Amygdala (tissue), 56 donors: ENCODE results near the gene LHPP.
A peak's percentile ranks its signal among the peaks of the same experiment; 100 is the strongest.
"Not testable (repeated sequence)": the region's sequence is repeated elsewhere in the genome, so short reads cannot be mapped to it uniquely, and the experiment has no call there.

ENCODE experiments used
- DNase-seq, 56 donors: peaks; one replicate each; lab custom pipeline; 2025; lab: John Stamatoyannopoulos, UW

Gene LHPP

DNA sequence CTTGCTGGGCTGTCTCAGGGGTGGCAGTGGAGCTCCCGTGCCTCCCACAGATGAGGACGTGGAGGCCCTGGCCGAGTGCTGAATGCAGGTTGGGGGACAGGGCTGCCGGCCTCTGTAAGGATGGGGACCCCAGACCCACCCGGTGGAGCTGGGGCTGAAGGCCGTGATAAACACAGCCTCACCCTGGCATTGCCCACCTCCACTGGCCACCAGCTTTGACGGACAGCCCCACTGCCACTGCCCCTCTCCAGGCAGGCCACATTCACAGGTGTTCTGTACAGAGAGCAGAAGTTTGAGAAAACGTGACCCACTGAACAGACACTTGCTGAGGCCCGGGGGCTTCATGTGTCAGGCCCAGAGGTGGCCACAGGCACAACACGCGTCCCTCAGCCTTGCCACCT, 126.2 kb downstream of the LHPP start:
- no peak for DNase-seq

DNA sequence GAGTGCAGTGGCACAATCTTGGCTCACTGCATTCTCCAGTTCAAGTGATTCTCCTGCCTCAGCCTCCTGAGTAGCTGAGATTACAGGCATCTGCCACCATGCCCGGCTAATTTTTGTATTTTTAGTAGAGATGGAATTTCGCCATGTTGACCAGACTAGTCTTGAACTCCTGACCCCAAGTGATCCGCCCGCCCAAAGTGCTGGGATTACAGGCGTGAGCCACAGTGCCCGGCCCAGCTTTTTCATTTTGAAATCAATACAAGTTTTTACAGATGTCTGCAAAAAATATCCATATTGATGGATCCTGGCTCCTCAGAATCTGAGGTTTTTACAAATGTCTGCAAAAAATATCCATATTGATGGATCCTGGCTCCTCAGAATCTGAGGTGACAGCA, 126.7 kb downstream of the LHPP start:
- not testable (repeated sequence) for DNase-seq

DNA sequence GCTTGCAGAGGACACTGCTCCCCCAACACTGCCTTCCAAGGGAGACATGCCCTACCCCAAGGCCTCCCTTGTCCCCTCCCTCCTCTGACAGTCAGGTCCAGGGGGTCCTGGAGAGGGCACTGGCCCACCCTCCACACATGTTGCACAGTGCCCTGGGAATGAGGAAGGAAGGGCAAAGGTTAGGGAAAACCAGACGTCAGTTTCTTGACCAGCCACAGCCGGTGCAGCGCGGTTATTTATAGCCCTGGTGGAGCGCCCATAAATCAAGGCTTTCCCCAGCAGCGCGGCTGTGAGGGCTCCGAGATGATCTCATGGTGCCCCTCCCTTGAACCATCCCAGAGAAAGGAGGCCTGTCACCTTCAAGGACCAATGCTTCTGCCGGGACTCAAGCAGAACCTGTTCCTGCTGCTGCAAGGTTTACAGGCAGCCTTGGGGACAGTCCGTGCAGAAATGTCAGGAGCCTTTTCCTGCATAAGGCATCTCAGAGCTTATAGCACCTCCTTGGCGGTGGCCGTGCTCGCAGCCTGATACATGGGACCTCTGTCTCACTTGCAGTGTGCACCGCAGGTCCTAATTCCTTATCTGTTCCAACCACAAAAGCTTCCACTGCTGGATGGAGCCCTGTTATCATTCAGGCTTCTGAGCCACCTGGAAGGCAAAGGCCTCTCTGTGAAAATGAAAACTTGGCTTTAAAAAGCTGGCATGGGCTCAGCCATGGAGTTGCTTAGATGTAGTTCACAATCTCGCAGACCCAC, 127.3 kb downstream of the LHPP start:
- peak in 19 of 56 donors; percentile 15 to 72 (median 52) for DNase-seq

DNA sequence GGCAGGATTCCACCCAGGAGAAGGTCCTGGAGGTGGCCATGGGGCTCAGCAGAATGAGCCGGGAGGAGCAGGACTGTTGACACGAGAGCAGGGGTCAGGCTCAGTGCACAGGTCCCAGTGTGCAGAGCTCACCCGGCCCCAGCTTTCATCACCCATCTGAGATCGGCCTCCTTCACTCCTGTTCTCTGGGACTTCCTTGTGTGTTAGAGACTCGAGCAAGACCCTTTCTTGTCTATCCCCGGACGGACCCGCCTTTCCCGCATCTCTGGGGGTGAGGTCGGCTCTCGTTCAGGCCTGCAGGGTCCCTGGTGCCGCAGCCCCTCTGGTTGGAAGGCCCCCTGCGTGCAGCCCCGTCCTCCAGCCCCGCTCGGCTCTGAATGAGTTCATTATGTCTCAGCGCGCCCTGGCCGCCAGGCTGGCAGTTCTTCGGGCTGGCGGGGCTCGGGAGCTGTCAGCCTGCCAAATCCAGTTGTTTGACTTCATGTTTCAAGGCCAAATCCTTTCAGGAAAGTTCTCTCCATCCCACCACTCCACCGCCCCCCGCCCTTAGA, 127.9 kb downstream of the LHPP start:
- DNase-seq, result peak in 43 of 56 donors; percentile 27 to 87 (median 59)

DNA sequence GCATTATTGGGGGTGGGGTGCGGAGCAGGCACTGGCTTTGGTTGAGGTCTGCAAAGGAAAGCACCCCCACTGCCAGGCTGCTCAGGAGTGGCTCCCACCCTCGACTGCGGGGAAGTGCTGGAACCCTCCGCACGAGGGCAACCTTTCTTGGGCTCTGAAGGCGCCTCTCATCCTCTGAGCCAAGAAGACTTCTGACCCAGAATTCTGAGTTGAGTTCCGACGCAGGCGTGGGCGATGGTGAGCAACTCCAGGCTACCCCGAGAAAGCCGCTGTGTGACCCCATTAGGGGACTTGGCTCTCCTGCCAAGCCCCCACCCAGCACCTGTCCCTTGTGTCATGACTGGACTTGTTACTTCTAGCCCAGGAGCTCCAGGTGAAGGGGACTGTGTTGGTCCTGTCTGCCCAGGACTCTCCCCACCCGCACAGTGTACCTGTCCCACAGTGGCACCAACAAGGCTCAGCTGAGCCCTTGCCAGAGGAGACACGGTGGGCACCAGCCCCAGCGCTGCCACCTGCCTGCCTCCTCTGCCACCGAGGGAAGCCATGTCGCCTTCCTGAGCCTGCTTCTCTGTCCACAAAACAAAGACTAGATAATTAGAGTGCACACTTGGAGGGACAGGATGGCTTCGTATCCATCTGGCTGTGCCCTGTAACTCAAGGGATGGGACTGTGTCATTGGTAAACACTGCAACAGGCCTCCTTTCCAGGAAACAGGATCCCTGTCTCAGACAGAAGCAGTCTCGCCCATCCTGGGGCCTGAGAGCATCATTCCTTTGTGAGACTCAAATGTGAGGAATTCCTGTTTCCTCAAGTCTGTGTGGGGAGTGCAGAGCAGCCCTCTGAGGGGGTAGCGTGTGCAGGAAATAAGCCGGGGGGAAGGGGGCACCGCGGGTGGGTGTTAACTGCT, 128.8 kb downstream of the LHPP start:
- DNase-seq, result peak in 7 of 56 donors; percentile 25 to 54 (median 46)

DNA sequence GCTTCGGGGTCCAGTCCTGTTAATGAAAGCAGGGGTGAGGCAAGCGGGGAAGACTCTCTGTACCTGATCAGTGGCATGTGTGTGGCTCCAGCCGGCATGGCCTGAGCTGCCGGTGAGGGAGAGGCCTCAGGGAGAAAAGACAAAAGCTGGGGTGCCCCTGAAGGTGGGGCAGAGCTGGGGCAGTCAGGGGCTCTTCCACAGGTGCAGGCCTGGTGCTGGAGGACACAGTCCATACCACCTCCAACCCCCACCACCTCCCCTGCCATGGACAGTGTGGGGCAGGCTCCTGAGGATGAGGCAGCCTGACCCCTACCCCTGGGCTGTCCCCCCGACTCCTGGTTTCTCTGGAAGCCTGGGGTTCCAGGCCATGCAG, 129.5 kb downstream of the LHPP start:
- DNase-seq, result no peak

DNA sequence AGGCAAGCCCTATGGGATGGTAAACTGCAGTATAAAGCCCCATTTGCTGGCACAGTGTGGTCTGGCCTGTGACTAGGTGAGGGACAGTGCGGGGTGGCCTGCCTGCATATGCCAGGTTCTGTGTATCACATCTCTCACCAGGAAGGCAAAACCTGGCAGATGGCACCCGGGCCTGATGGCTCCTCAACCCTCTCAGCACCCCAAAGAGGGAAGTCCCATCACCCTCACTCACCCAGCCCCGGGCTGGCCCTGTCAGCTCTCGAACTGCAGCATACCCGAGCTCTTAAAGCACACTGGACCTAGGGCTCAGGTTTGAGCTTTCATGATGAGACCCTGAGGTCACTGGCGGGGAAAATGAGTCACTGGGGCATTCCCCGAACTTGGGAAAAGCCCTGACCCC, 130.5 kb downstream of the LHPP start:
- no peak for DNase-seq

DNA sequence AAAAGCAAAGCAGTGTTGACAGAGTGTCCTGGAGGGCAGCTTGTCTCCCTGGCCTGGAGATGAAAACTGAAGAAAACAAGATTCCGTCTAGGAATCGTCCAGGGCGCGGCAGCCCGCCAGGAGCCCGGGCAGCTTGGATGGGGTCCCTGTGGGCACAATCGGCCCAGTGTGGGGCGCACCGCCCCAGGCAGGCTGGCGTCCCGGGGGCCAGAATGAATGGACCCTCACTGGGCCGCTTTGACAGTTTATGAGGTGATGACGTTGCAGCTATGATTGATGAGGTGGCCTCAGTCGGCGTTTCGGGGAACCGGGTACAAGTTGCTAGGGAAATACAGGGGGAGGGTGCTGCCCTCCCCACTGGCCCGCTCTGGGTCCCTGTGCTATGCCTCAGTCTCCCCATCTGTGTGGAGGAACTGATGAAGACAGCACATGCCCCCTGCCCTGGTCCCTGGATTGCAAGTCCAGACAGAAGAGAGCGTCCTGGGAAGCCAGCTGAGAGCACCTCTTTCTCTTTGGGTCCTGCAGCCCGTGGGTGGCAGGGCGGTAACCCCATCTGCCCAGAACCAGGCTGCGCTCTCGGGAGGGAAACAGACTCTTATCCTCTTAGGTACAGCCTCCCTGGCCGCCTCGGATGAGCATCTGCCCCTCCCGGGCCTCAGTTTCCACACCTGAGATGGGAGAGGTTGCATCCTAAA, 131.3 kb downstream of the LHPP start:
- DNase-seq, result peak in 3 of 56 donors; percentile 24 to 33 (median 28)

DNA sequence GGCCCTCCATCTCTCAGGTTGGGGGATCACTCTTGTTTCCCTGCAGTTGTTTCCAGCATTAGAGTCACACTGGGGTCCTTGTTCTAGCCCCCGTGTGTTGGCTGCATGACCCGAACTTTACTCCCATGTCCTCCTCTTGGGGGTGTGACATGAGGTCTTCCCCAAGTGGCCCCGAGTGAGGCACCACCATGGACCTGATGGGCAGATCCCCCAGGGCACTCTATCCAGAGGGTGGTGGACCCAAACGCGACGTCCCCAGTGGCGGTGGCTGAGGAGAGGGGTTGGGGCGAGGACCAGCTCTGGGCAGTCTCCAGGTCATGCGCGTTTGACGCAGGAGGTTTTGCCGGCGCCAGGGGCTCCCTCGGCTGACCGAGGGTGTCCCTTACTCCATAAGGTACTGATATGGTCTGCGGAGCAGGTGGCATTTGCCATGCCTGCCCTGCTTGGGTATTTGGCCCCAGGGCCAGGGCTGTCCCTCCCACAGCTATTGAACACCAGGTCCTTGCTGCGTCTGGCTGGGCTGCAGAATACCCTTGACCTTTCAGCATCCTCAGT, 131.9 kb downstream of the LHPP start:
- no peak for DNase-seq

DNA sequence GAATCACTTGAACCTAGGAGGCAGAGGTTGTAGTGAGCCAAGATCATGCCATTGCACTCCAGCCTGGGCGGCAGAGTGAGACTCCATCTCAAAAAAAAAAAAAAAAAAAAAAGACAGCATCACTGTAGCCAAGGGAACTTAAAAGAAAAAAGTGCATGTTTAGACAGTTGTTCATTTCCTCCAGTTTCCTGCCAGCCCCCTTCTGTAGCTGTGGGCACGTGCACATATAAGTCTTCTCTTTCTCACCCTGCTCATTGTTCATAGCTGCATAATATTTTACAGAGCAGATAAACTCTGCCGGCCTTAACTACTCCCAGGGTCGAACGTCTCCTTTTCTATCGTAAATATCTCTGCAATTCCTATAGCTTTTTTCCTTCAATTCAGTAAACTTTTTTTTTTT, 132.6 kb downstream of the LHPP start:
- no peak for DNase-seq

DNA sequence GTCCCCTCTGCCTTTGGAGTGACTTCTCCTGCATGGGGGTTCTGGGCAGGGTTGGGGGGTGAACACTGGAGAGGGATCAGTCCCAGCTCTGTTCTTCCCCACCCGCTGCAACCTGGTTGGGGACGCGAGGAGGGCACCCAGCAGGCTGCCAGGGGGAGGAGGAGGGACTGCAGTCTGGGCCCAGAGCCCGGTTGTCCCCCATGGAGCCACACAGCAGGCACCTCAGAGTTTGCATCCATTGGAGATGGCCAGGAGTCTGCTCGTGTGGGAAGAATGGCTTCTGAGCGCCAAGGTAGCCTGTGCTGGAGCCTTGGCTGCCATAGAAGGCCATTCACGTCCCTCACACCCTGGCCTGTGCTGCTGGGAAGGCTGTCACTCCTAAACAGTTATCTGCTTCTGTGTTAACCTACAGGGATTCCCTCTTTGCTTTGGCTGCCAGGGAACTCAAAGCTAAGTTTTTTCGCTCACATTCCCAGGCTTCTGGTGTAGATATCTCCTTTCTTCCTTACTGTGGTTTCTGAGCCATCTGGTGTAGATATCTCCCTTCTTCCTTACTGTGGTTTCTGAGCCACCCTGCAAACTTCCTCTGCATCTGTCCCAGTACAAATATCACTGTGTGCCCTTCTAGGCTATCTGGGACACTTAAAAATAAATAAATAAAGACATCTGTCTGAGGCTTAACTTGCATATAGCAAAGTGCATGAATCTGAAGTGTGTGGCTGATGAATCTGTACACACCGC, 133.7 kb downstream of the LHPP start:
- no peak for DNase-seq

DNA sequence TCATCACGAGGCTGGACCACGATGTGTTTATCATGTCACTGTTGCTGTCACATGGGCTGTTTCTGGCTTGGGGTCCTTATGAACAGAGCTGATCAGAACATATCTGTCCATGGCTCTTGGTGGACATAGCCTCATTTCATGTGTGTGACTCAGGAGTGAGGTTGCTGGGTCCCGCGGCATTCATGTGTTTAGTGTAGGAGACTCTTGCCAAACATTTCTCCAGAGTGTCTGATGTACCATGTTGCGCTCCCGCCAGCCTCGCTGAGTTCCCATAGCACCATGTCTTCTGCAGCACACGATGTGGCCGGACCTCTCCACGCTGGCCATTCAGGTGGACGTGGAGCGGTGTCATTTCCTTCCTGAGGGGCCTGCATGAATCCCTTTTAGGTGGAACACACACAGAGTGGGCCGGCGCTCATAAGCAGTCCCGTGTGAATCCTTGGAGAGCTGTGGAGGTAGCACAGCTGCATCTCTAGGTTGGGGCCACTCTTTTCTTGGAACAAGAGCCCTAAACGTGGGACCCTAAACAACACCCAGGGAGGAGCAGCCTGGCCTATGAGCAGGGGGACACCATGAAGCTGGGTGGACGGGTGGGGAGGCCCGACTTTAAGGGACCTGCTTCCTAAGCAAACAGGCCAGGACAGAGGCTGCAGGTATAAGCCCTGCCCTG, 134.6 kb downstream of the LHPP start:
- no peak for DNase-seq

DNA sequence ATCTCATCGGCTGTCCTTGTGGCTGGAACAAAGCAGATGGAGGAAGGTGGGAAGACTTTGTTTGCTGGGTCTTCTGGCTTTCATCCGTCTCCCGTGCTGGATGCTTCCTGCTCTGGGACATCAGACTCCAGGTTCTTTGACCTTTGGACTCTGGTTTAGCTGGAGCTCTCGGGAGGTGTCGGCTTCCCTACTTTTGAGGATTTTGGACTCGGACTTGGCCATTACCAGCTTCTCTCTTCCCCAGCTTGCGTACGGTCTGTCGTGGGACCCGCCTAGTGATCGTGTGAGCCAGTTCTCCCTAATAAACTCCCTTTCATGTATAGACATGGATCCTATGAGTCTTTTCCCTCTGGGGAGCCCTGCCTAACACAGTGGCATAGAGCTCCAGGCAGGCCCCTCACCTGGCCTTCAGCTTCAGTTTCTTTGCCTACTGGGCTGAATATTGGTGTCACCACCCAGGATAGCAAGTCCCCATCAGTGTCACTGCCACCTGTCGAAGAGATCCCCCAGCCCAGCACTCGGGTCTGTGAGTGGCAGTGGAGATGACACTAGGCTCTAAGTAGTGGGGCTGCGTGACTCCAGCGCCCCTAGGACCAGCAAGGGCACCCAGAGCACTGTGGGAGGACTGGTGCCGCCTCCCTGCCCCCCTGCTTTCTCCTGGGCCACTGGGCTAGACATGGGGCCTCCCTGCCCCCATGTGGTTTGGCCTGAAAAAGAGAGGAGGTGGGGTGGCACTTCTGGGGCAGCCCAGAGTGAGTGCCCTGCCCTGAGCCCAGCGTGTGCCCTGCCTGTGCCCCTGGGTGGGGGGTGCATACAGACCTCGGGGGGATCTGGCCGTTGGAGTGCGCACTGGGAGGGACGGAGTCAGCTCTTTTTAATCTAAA, 135.6 kb downstream of the LHPP start:
- DNase-seq, result no peak

DNA sequence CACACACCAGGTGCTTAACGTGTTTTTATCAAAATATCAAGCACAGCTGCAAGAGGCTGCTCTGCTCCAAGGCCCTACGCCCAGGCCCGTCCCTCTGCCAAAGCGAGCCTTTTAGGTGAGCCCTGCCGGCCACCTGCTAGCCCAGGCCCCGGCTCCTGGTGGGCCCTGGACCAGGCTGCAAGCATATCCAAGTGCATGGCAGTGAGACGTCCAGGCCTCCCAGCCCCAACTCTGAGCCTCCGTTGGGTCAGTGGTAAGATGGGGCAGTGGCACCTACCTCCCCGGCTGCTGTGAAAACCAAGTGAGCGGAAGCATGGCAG, 136.2 kb downstream of the LHPP start:
- no peak for DNase-seq

DNA sequence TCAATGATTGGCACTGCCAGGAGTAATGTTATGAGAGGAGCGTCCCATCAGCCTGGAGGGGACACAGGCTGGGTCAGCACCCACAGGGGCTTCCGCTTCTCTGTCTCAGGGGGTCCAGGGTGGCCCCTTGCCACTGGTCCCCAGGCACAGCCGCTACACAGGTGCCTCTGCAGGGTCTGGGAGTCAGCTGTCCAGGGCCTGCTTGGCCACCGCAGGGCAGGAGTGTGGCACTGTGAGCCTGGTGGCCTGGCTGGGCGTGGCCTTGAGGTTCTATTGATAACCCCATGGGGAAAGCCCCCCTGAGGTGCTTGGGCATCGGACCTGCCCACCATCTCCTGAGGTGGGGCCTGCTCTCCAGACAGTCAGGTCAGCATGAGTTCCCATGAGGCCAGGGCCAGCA, 136.6 kb downstream of the LHPP start:
- DNase-seq, result no peak

DNA sequence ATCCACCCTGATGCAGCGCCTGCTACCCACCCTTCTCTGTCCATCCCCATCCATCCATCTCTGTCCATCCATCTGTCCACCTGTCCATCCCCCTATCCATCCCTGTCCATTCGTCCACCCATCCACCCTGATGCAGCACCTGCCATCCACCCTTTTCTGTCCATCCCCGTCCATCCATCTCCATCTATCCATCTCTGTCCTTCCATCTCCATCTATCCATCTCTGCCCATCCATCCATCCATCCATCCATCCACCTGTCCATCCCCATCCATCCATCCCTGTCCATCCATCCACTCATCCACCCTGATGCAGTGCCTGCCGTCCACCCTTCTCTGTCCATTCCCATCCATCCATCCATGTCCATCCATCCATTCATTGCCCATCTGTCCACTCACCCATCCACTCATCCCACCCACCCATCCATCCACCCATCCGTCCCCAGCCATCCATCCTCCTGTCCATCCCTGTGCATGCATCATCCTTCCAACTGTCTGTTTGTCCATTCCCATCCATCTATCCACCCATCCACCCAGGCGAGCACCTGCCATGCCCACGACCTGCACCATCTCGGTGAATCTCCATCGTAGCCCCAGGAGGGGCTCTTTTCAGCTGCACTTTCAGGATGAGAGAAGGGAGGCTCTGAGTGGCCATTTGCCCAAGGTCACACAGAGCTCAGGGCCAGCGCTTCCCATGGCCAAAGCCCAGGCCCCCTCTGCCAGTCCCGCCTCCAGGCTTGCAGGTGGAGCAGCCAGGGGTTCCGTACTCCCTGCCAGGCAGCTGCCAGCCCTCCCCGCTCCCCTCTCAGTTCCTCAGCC, 137.4 kb downstream of the LHPP start:
- no peak for DNase-seq

DNA sequence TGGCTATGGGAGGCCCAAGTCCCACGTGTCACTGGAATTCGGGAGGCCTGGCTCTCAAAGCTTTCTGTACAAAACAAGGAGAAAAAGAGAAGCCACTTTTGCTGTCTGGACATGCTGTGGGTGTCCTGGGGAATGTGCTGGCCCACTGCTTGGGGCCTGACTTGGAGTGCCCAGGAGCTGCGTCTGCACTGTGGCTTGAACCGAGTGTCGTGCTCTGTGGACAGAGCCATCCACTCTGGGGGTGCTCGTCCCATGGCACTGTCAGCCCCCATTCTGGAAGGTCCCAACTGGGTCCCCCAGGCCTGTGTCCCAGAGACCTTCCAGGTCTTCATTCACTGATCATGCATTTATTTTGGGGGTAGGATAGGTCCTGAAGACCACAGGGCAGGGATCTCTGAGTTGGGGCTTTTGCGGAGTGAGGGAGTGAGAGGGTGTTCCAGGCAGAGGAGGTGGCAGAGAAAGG, 138.0 kb downstream of the LHPP start:
- no peak for DNase-seq
